ENCODE results near the gene NR1H3.
A peak's percentile ranks its signal among the peaks of the same experiment; 100 is the strongest.

NR1H3 gene

GRCh38 chr11:47244448-47245350 is 13.1 kb upstream of the NR1H3 start:
- DNase-seq, result no peak

DNA sequence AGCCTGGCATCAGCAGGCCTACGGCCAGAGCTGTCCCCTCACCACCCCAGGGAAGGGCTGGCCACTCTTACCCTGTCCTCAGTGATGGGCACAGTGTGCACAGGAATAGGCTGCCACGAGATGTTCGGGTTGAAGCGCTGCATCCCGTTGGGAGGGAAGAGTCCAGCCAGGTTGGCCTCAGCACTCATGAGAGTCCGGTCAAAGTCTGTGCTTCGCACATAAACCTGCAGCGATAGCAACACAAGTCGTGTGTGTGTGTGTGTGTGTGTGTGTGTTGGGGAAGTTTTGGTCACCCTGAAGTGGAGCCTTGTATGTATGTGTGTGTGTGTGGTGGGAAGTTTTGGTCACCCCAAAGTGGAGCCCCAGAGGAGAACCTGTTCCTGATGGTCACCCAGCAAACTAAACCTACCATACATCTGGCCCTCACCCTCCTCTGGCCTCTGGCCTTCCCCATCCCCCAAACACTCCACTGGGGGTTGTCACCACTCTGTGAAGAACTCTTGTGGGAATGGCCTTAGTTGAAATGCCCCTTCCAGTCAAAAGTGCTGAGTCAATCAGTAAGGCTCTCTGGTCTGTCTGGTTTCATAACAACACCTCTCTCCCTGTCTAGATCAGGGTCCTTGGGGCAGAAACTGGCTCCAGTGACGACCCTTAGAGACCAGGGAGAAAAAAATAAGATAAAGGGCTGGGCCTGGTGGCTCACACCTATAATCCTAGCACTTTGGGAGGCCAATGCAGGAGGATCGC is 12.0 kb upstream of the NR1H3 start:
- no peak for DNase-seq

DNA sequence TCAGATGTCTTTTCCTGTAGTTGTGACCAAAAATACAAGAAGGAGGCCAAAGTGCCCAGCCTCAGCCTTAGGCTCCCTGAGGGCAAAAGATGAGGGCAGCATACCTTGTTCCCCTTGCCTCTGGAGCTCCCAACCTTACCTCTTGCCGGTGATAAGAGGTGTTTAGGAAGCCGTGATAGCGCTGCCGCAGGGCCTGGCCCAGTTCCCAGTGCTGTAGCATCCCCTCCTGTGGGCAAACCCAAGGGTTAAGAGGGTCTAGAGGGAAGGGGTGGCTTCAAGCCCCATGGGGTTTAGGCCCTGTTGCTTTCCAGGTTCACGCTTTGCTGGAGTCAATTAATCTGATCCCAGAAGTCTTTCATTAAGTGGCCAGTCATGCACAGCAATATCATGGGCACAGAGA is 10.3 kb upstream of the NR1H3 start:
- DNase-seq, result no peak

- DNase-seq, result no peak
Measured at GRCh38 chr11:47248304-47248663, 9.5 kb upstream of the NR1H3 start.

- DNase-seq, result peak; percentile 90
Measured at GRCh38 chr11:47248664-47249377, 9.0 kb upstream of the NR1H3 start, which contains the start of gene ACP2. ACP2 (minus strand) TSS chr11:47248814; CDS start chr11:47248789, 25 bp downstream.

GRCh38 chr11:47249378-47249715 is 8.4 kb upstream of the NR1H3 start:
- no peak for DNase-seq

- no peak for DNase-seq
Measured at GRCh38 chr11:47251751-47252150, 6.0 kb upstream of the NR1H3 start.

DNA sequence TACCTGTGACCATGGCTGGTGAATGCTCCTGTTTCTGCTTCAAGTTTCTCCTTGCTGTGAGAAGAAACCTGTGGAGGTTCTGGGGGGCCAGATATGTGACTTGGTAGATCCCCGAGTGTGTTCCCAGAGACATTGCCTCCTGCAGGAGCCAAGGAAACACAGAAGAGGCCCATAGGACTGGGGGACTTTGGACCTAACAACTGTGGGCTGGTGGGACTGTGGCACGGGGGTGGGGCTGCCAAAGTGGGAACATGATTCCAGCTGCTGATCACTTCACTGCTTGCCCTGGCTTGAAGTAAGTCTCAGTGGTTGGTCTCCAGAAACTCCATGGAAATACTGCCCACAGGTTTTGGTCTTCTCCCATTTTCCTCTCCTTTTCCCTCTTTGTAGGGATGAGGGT is 4.1 kb upstream of the NR1H3 start:
- DNase-seq, result no peak

DNA sequence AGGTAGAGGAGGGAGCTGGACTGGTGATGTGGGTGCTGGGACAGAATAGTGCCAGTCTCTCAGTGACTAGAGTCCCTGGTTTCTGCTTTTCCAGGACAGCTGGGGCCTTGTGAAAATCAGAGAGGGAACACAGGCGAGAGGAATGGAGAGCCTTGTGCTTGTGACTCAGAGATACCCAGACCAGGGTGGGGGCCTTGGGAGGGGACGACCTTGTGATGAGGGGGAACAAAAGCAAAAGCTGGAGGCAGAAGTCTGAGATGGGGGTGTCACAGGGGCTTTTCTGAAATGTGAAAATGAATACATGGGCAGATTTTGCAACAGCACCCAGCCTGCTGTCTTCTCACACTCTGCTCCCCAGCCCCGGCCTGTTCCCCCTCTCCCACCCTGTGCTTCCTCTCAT is 3.4 kb upstream of the NR1H3 start:
- no peak for DNase-seq

- DNase-seq, result no peak
Measured at GRCh38 chr11:47256374-47256773, 1.4 kb upstream of the NR1H3 start.

DNA sequence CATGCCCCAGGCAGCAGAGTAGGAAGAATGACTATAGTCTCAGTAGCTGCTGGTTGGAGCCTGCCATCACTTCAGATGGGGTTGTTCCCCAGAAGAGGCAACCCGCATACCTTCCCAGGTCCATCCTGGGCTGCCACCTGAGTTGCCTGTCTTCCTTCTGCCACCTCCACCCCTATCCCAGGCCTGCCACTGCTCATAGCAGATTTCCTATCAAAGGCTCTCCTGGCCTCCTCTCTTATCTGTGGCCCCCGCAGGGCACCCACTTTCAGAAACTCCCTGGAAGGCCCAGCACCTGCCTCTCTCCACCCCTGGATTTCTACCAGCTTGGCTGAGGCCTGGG is 649 bp upstream of the NR1H3 start:
- DNase-seq, result no peak

DNA sequence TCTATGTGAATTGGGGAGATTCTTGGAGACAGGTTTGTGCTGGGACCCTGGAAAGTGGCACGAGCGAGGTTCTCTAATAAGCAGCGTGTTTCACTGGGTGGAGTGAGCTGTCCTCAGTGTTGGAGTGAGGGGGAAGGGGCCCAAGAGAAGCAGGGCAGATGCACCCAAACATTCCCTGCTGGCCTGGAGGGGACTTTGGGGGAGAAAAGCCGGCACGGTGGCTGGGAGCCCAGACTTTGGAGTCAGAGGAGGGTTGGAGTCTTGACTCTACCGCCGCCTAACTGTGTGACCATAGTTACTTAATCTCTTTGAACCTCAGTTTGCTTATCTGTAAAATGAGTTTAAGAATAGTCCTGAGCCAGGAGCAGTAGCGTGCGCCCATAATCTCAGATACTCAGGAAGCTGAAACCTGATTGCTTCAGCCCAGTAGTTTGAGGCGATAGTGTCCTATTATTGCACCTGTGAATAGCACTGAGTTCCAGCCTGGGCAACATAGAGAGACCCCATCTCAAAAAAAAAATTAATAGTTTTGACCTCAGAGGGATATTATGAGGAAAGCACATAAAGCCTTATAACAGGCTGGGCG is 614 bp downstream of the NR1H3 start:
- no peak for DNase-seq

- DNase-seq, result no peak
Measured at GRCh38 chr11:47259232-47259977, 1.6 kb downstream of the NR1H3 start.

DNA sequence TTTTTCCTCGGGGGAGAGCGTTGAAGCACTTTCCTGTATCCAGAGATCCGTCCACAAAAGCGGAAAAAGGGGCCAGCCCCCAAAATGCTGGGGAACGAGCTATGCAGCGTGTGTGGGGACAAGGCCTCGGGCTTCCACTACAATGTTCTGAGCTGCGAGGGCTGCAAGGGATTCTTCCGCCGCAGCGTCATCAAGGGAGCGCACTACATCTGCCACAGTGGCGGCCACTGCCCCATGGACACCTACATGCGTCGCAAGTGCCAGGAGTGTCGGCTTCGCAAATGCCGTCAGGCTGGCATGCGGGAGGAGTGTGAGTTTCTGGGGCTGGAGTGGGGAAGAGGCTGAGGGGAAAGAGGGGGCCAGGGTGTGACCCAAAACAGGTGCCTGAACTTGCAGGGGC is 2.6 kb downstream of the NR1H3 start:
- DNase-seq, result no peak

DNA sequence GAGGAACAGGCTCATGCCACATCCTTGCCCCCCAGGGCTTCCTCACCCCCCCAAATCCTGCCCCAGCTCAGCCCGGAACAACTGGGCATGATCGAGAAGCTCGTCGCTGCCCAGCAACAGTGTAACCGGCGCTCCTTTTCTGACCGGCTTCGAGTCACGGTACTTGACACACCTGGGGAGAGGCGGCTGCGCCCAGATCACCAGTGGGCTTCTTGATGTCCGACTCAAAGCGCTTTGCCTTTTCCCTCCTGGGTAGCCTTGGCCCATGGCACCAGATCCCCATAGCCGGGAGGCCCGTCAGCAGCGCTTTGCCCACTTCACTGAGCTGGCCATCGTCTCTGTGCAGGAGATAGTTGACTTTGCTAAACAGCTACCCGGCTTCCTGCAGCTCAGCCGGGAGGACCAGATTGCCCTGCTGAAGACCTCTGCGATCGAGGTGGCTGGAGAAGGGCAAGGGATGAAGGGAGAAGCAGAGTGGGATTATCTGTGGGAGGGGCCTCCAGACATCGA is 3.5 kb downstream of the NR1H3 start:
- no peak for DNase-seq

- no peak for DNase-seq
Measured at GRCh38 chr11:47264119-47264518, 6.3 kb downstream of the NR1H3 start.

DNA sequence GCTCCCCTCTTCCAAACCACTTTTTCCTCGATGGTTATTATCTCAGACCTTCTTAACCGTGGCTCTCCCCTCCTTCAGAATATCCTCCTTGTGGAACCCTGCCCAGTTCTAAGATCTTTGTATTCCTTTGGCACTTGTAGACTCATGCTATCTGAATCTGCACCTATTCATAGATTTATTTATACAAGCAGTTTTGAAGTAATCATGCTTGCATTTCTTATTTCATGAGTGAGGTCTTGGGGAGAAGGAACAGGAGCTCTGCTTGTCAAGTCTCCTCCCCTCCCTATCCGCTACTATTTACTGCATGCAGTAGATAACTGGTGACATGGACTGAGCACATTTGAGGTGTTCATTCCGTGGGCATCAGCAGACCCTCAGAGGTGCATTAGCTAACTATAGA is 6.7 kb downstream of the NR1H3 start:
- no peak for DNase-seq

- DNase-seq, result no peak
Measured at GRCh38 chr11:47267876-47268275, 10.1 kb downstream of the NR1H3 start.

DNA sequence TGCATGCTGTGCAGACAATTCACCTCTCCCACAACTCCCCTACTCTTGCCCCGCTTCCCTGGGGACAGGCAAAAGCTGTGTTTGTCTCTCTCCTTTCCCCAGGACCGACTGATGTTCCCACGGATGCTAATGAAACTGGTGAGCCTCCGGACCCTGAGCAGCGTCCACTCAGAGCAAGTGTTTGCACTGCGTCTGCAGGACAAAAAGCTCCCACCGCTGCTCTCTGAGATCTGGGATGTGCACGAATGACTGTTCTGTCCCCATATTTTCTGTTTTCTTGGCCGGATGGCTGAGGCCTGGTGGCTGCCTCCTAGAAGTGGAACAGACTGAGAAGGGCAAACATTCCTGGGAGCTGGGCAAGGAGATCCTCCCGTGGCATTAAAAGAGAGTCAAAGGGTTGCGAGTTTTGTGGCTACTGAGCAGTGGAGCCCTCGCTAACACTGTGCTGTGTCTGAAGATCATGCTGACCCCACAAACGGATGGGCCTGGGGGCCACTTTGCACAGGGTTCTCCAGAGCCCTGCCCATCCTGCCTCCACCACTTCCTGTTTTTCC is 10.7 kb downstream of the NR1H3 start:
- DNase-seq, result no peak

DNA sequence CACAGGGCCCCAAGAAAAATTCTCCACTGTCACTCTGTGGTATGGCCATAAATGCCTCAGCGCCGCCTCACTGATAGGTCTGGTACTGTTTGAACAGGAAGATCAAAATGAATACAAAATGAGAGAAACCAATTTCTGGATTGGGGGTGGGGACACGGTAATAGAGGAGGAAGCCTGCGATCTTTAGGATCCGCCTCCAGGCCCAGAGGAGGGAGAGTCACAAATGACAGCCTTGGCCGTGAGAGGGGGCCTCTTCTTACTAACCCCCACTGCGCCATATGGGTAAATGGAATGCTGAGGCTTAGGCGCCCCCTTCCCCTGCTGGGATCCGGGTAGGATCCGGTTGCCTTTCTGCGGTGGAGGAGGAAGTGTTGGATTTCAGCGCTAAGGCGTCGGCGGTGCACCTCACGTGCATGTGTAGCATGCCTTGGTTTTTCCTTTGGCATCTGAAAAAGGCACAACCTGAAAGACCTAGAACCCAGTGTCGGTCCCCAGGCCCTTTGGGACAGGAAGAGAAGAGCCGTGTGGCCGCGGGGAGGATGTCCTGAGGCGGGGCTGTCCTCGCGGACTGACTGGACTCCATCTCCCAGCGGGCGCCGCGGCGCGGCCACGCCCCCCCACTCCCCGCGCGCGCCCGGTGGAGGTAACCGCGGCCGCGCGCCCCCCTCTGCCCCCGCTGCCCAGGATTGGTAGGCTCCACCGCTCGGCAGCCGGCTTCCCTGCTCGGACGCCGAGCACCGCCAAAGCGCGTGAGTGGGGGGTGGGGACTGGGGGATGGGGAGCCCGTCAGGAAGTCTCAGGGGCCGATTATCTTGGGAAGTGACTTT is 11.4 kb downstream of the NR1H3 start:
- peak; percentile 89 for DNase-seq

DNA sequence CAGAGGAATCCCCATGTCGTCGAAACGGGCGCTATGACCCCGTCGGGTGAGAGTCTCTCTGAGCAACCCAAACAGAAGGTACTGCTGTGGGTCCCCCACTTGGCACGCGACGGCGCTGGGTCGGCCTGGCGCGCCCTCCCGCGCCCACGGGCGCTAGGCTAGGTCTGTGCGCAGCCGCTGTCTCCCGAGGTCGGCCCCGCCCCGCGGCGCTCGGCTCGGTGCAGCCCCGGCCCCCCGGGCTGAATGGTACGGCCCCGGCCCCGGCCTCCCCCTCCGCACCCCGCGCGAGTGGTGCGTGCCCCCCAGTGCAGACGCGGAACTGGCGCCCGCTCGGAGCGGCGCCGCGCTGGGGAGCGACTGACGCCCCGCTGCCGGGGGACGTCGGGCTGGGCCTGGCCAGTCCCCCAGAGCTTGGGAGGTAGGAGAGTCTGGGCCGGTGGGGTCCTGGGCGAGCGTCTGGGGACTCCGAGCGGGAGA is 12.1 kb downstream of the NR1H3 start, which contains the start of gene MADD:
Gene MADD (plus strand): TSS at position 305 of the 477 bp plus-strand sequence.
- peak; percentile 86 for DNase-seq

All from NCI-H1092 (cell line).